GM12891 (cell line): ENCODE results near the gene ICOSLG.

Source experiments
- POLR2AphosphoS5 ChIP-seq: IDR thresholded peaks from 2 replicates; pipeline ENCODE4 v1.6.1; 2011; ENCODE audit warnings: low read depth, low read length, control low read depth
- TAF1 ChIP-seq: IDR thresholded peaks from 2 replicates; pipeline ENCODE4 v1.6.1; 2011; ENCODE audit warnings: low read depth, low read length, control low read depth

GRCh38 chr21:44267655-44268142, 27.0 kb upstream of the ICOSLG start:
- TF ChIP-seq POLR2AphosphoS5 (no peak), TAF1 (no peak)
